Ramos (cell line): Measurements from ENCODE around the gene ADI1.

Experiments used
- in situ Hi-C: fragments of 300-500 bp; cut with MboI; formaldehyde crosslinking; loops from one replicate; pipeline ENCODE4 v1.14.3; 2022; ENCODE audit warnings: low sequenced_read_pairs; ENCODE audit not compliant: unreplicated experiment

ADI1 gene, protein sequence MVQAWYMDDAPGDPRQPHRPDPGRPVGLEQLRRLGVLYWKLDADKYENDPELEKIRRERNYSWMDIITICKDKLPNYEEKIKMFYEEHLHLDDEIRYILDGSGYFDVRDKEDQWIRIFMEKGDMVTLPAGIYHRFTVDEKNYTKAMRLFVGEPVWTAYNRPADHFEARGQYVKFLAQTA

DNA sequence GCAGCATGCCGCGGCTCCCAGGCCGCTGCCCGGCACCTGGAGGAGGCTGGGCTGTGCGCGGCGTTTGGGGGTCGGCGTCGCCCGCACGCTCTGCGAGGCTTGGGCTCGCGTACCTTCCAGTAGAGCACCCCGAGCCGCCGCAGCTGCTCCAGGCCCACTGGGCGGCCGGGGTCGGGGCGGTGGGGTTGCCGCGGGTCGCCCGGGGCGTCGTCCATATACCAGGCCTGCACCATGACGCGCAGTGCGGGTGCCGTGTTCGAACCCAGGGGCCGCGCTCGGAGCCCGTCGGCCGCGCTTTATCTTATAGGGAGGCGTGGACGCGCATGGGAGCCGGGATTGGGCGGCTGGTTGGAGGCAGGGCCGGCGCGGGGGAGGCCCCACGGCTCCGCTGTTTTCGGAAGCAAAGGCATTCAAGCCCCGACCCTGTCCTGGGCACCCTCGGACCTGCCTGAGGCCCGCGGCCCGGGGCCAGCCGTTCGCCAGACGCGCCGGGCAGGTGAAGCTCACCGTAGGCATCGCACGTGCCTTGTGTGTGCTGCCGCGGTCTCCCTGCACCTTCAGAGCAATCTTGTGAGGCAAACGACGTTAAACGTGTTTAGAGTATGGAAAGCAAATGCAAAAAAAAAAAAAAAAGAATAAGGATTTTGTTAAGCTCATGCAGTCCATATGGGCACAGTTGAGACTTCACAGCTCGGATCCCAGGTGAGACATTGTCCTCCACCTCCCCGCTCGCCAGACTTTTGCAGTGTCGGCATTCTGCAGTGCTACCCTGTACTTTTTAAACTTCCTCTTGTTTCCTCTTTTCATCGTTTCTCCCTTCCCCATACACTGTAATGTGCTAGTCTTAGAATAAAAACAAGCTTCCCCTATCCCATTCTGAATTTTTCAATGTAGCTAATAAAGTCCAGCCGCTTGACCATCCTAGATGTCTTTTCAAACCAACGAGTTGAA, at the start of gene ADI1:
TSS of gene ADI1 (minus strand) at position 277 of the 951 bp plus-strand sequence. CDS start at position 233, 44 bp downstream.
- in situ Hi-C loops = no loop called here

DNA sequence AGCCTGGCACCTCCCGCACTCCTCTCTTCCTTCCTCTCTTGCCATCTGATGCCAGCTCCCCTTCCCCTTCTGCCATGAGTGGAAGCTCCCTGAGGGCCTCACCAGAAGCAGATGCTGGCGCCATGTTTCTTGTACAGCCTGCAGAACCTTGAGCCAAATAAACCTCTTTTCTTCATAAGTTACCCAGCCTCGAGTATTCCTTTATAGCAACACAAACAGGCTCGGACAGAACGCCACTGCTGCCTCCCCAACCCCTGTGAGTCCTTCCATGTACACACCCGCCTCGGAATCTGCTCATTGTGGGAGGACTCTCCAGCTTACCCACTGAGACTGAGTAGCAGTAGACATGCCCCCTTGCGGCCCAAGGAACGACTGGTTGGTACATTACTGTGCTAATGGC, 47.5 kb upstream of the ADI1 start:
- in situ Hi-C loops = no loop called here

DNA sequence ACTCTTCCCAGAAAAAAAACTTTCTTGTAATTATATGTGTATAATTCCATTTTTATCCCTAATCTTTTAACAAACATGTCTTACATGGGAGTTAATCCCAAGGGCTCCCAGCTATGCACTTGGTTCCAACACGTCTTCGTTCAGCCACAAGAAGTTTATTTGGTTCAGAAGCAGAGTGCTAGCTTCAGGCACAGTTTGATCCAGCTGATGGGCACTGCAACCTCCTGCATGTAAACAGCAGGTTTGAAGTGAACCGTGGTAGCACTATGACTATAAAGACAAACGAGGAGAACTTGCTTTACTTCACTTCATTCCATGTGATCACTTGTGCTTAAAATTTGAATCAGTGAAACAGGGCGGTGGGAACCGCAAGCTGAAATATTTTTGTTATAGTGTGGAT, 45.8 kb upstream of the ADI1 start:
- in situ Hi-C loops = no loop called here

DNA sequence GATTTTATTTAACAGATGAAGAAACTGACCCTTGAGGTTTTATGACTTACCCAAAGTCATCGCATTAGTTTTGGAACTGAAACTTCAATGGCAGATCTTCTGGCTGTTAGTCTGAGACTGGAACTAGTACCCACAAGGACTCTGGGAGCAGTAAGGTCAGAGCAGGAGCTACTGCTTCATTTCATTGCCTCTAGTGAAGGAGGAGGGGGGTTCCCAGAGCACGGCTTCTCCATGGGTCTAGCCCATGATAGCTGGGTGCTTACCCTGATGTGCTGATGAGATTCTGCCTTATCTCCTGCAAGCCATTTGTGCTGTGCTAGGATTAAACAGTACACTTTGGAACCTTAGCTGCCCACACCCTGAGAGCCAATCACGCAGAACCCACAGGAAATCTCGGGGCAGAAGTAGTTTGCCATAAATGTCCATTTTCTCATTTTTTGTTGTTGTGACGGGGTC, 44.2 kb upstream of the ADI1 start:
- in situ Hi-C loops = no loop called here

DNA sequence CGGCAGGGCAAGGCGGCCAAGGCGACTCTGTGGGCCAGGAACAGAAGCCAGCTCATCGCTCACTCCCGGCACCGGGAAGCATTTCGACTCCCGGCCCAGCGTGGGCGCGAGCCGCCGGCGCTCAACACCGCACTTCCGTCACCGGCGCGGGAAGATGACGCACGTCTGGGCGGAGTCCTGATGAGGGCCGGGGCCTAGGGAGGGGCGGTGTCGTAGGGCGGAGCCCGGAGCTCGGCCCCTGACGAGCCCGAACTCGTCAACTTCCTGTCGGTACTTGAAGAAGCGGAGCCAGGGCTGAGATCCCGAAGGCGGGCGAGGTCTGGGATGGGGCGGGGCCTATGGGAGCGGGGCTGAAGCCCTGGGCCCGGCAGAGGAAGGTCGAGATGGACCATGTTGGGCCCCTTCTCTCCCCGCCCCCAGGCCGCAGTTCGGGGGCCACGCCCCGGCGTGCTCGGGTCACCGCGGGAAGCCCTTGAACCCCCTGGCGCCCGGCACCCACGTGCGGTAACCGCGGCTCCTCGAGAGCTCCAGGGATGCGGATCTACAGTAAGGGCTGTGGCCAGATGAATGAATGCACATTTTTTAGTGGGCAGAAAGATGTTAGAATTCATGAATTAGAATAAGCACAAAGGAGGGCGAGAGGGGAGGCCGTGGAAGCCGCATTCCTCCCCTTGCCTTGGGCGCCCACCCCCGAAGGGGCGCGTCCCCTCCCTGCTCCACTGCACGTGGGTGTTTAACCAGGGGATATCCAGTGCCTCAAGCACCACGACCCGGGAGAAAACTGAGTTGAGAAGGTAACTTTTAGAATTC, 39.1 kb upstream of the ADI1 start, which contains the start of gene RNASEH1:
TSS of gene RNASEH1 (minus strand) at position 129 of the 810 bp plus-strand sequence. CDS start at position 56, 73 bp downstream.
- in situ Hi-C loops = no loop called here

DNA sequence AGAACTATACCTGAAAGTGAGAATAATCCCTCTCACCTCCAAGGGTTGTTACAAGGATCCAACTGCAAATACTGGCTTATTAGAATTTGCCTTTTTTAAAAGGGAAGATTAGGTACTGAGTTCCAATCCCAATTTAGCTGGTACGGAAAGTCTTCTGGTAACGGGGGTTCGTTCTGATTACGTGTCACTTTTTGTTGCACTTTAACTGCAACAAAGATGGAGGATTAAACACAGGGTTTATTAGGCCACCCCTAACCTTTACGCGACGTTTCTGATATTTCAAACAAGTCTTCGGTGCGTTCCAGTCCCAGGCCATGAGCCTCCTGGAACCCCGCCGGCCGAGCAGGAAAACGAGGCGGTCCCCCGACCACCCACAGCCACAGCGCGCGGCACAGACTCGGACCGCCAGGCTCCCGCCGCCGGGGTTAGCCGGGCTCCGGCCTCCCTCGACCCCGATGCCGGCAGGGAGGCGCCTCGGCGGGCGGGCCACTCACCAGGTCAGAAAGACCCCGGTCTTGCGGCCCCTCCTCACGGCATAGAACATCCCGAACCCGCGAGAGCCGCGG, 38.4 kb upstream of the ADI1 start:
- in situ Hi-C loops = no loop called here

DNA sequence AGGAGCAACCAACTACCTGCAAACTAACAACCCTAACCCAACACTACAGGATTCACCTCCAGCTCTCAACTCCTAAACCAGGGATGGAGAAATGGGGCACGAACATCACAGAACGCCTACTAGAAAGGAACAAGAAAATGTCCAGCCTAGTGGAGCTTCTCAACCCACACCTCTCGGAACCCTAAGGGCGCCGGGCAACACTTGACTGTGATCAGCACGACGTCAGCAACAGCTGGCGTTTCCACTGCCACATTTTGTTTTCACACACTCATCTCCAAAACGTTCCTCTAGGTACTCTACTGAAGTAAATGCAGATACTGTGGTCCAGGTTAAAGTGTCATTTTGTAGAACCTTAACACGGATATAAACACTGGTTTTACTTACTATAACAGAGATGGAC, 34.6 kb upstream of the ADI1 start:
- in situ Hi-C loops = no loop called here

DNA sequence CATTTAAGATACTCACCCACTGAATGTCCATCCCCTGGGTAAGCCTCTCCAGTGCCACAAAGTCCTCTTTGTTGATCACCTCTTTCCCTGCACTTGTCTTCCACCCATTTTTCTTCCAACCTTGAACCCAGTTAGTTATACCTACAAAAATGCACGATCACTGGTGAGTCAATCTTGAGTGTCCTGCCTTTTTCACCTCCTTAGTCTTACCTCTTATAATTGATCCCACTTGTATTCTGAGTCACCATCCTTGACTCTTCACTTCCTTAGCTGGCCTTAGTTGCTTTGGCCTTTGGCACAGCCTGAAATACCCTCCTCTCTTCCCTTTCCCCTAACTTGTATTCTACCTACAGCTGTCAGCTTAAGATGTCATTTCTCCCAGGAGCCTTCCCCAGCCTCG, 28.6 kb upstream of the ADI1 start:
- in situ Hi-C loops = no loop called here

DNA sequence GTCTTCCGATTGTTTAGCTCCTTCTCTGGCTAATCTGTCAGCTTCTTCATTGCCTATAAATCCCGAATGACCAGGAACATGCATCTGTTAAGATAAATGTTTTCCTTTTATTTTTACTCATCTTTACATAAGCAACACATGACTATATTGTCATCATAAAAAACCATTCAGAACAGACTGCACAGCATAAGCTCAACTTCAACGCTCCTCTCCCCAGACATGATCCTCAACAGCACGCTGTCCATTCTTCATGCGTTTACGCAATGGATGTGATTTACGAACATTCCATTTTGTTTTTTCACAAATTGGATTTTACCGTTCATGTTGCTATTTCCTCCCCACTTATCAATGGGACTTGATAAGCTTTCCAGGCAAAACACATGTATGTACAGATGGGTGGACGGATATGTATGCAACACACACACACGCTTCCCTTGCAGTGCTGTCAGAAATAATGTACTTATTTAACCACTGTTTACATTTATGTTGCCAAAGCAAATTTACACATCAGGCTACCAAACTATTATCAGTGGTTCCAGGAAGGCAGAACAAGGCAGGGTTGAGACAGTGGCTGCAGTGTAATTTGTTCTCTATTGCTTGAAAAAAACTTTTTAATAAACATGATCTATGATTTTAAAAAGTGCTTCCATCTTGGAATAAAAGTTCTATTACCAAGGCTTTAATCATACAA, 26.6 kb upstream of the ADI1 start:
- in situ Hi-C loops = no loop called here

DNA sequence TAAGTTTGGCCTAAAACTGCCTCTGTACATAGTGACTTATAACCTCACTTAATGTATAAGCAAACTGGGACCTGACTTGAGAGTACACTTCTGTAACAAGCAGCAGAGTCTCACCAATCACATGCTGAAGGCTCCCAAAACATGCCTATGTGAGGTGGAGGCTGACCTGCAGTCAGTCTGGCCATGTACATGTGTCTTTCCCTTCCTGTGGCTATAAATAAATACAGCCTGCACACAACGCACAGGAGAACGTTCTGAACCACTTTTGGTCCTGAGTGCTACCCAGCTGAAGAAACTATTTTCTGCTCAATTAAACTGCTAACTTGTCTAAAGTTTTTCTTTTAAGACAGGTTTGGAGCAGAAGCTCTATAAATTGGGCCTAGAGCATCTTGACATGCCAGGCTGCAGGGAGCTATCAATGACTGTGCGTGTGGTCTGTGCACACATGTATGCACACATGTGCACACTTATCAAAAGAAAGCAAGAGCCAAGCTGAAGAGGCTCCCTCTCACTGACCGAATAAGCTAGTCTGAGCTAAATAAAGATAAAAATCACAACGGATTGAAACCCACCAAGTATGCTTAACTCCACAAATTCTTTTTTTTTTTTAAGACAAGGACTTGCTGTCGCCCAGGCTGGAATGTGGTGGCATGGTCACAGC, 23.8 kb upstream of the ADI1 start:
- in situ Hi-C loops = no loop called here

DNA sequence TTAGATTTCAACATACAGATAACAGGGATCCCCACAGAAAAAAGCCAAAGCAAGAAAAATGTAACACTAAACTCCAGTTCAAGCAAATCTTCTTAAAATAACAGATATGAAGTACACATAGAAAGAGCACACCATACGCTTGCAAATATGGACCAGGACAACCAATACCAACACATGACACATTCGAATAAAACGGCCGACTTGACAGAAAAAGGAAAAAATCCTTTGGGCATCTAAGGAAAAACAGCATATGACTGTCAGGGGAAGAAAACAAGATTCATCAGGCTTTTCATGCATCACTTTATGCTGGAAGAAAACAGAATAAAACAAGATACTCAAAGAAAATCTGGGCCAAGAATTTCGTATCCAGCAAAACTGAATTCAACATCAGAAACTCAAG, 22.8 kb upstream of the ADI1 start:
- in situ Hi-C loops = no loop called here

DNA sequence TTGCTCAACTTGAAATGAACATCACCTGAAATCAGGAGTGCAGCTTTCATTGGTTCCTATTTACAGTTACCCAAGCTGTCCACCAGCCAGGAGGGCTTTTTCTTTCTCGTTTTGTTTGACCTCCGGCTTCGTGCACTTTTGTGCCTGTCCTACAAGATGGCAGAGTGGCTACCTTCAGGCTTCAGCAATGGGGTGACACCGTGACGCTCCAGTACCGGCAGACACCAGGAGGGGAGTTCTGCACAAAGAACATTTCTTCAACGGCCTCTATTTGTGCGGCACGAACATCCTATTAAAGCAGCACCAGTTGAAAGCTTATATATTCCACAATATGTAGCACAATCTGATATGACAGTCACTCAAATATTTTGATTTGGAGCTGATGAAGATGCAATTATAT, 20.5 kb upstream of the ADI1 start:
- in situ Hi-C loops = no loop called here

DNA sequence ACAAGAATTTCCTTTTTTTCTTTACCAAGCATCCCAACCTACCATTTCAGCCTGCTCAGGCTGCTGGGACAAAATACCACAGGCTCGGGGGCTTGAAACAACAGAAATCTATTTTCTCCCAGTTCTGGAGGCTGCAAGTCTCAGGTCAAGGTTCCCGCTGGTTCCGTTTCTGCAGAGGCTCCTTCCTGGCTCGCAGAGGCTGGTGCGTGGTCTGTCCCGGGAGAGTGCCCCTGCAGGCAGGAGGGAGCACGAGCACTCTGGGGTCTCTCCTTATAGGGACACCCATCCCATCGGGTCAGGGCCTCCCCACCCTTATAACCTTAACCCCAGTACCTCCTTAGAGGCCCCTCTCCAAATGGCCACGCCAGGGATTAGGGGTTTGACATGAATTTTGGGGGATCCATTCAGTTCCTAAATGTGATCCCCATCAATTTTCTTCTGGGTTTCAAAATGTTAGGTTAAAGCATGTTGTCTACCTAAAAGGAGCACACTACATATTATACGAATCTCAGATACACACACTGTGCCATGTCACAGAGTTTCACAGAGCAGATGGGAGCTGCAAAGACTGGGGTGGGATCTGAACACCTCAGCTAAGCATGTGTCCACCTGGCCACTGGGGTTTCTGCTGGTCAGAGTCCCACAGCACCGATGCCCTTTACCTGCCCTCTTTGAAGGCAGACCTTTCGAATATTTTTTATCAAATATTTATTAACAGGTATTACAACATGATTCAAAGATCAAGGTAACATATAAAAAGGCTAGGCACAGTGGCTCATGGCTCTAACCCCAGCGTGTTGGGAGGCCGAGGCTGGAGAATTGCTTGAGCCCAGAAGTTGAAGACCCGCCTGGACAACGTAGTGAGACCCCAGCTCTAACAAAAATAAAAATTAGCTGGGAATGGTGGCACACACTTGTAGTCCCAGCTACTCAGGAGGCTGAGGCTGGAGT, 17.6 kb upstream of the ADI1 start:
- in situ Hi-C loops = no loop called here

DNA sequence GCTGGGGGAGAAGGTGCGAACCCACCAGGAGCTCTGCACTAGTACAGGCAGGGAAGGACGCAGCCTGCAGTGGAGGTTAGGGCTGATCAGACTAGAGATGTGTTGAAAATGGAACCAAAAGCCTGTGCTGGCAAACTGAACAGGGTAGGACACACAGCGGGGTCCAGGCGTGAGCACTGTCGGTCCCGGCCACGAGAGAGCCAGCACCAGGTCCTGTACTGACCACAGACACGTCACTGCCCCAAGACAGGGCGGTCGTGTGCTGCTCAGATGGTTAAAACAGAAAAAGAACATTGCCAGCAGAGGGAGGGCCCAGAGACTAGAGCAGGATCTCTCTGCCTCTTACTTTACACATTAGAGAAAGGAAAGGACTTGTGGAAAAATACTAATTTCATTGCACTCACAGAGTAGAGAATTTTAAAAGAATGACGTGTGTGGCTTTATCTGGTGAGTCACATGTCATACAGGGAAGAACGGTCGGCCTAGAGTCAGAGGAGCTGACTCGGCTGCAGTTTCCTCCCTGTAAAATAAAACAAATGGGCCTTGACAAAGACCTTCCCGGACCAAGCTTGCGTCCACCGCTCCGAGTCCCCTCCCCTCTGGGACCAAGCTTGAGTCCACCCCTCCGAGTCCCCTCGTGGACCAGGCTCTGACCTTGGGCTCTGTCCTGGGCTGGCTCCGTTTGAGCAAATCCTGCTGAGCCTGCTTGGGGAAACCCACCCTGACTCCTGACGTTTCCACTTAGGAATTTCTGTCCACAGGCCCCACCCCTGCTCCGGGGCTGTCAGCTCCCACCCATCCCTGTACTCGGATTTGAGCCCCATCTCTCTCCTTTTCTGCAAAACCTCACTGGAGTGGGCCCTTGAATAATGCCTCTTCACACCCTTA, 16.7 kb upstream of the ADI1 start:
- in situ Hi-C loops = no loop called here

DNA sequence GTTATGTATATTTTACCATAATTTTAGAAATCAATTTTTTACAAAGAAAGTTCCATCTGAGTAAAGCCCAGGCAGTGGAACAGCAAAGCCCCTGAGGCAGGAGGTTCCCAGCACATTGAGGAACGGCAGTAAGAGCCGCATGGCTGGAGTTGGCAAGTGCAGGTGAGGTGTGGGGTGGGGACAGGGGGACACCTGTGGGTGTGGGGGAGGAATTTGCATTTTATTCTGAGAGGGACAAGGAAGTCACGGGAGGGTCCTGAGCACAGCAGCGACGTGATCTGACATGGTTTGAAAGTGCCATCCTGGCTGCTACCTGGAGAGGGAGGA, 16.1 kb upstream of the ADI1 start:
- in situ Hi-C loops = no loop called here

DNA sequence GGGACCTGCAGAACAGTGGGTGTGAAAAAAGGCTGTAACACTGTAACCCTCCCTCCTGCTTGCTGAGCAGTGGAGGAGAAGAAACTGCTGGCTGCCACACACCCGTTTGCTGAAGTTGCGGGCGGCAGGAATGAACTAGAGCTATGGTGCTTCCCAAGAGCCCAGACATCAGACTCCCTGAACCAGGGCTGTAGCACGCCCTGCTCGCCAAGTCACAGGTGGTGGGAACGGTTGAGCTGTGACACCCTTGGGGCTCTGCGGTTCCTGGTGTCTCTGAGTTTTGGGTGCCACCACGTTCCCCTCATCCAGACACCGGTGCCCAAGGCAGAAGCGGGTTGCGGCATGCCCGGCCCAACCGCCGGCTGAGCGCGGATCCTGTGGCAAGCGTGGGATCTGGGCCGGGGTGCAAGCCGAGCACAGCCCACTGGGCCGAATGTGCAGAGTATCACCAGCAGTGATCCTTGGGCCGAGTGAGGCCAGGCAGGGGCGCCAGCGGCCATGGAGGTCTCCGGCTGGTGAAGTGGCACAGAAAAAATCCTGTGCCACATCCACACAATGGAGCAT, 15.0 kb upstream of the ADI1 start:
- in situ Hi-C loops = no loop called here

DNA sequence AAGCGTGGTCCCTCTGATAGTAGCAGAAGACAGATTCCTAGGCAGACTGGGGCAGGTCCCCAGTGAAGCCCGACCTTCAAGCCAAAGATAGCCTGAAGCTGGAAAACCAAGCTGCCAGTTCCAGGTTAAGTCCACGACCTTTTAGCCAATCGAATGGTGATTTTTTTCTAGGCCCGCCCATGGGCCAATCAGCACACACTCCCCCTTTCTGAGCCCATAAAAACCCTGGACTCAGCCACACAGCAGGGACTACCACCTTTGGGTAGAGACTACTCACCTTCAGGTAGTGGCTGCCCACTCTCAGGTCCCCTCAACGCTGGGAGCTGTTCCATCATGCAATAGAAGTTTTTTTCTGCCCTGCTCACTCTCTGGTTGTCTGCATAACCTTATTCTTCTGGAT, 14.5 kb upstream of the ADI1 start:
- in situ Hi-C loops = no loop called here
